Endodermal cell (in vitro differentiated cells): Measurements from ENCODE around the gene COL4A4. TPM values are rescaled to one million over a fixed set of nuclear protein-coding genes. Genes with fewer than 3 reads are reported as not detected.

Source experiments
- DNase-seq: peaks from one replicate; pipeline ENCODE4 v3.0.0-alpha.2; 2017
- H3K27ac ChIP-seq: 2 replicates; pipeline ENCODE4 v1.5.1; 2013; ENCODE audit warnings: mild to moderate bottlenecking, low read depth, low read length, moderate library complexity
- H3K27me3 ChIP-seq: 2 replicates; pipeline ENCODE4 v1.6.1; 2013; ENCODE audit warnings: mild to moderate bottlenecking, low read length, moderate library complexity; ENCODE audit not compliant: insufficient read depth, control insufficient read depth, poor library complexity, severe bottlenecking
- H3K36me3 ChIP-seq: 2 replicates; pipeline ENCODE4 v1.7.0; 2013; ENCODE audit warnings: mild to moderate bottlenecking, low read length, moderate library complexity; ENCODE audit not compliant: control insufficient read depth, insufficient read depth
- H3K4me1 ChIP-seq: one replicate; pipeline ENCODE4 v1.7.0; 2013; ENCODE audit warnings: low read length; ENCODE audit not compliant: control insufficient read depth, insufficient read depth
- H3K4me3 ChIP-seq: 2 replicates; pipeline ENCODE4 v1.5.1; 2013; ENCODE audit warnings: mild to moderate bottlenecking, low read length, moderate library complexity
- H3K9ac ChIP-seq: 2 replicates; pipeline ENCODE4 v1.6.1; 2013; ENCODE audit warnings: mild to moderate bottlenecking, low read length, moderate library complexity; ENCODE audit not compliant: poor library complexity, severe bottlenecking; ENCODE audit errors: extremely low read depth
- H3K9me3 ChIP-seq: 2 replicates; pipeline ENCODE4 v1.6.1; 2013; ENCODE audit warnings: mild to moderate bottlenecking, low read length, moderate library complexity; ENCODE audit not compliant: control insufficient read depth
- H3K27ac Mint-ChIP-seq: 2 replicates; pipeline ENCODE4 v1.8.0; 2020; ENCODE audit warnings: mixed read lengths
- H3K27me3 Mint-ChIP-seq: 2 replicates; pipeline ENCODE4 v1.8.0; 2021; ENCODE audit warnings: mild to moderate bottlenecking, mixed read lengths; ENCODE audit not compliant: insufficient read depth
- H3K36me3 Mint-ChIP-seq: 2 replicates; pipeline ENCODE4 v1.8.0; 2020; ENCODE audit warnings: low read depth, mixed read lengths
- H3K4me1 Mint-ChIP-seq: 2 replicates; pipeline ENCODE4 v1.8.0; 2020; ENCODE audit warnings: mixed read lengths
- H3K4me3 Mint-ChIP-seq: 2 replicates; pipeline ENCODE4 v1.8.0; 2020; ENCODE audit warnings: mild to moderate bottlenecking, moderate library complexity, mixed read lengths
- H3K9me3 Mint-ChIP-seq: 2 replicates; pipeline ENCODE4 v1.8.0; 2020; ENCODE audit warnings: mild to moderate bottlenecking, mixed read lengths
- WGBS, 2 experiments: methylation state at CpG; one replicate each; pipeline versions ENCODE4 v1.1.5 to v1.1.7; 2013; ENCODE audit warnings: missing lambda C conversion rate in 2 of 2, mixed read lengths in 1 of 2; ENCODE audit not compliant: insufficient coverage in 1 of 2, insufficient read length in 1 of 2; 5-methylcytosine and 5-hydroxymethylcytosine counted together
- total RNA-seq, 2 donors: library from RNA; stranded (reverse); fragmentation: NEBNext Ultra II Directional in 1 of 2; extraction: Animal tissue kit (Norgen Biotek cat#: 25700) in 1 of 2; gene quantifications; 2 replicates in 1 of 2; 3 replicates in 1 of 2; pipeline ENCODE4 v1.2.1, GENCODE V29; 2021
- TF ChIP-seq, protein P1 (sequence below): fragments of 200-600 bp; sonication (generic); conservative IDR thresholded peaks from 2 replicates; pipeline ENCODE4 v1.5.0; 2021; ENCODE audit warnings: antibody characterized with exemption, mild to moderate bottlenecking

The COL4A4 gene
- total RNA-seq, 2 donors from 2014 or later: 2.2 to 2.9 TPM

DNA sequence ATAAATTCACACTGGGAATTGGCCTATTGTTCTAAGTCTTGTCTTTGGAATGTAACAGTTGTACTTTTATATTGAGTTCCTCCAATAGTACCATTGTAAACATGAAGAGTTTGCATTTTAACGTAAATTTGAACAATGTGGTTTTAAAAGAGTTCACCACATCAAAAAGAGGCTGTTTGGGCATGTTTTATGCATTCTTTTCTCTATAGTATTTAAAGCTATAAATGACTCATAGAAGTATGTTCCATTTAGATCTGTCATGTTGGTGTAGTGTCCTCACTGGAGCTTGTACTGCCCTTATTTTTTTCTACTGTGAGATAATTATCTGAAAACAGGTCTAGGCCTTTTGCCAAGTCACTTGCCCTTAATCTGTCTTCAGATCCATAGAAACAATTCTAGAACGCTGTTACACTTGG lies 186.2 kb downstream of the COL4A4 start:
- Mint-ChIP-seq H3K9me3 (no peaks in the 10 kb centered on the region), H3K36me3 (peaks cover 2% of the 10 kb centered on the region), H3K27me3 (no peaks in the 10 kb centered on the region), H3K27ac (no peak overlapping the region), H3K4me3 (no peak overlapping the region), H3K4me1 (peaks cover 20% of the 10 kb centered on the region)
- Histone ChIP-seq H3K27me3 (no peaks in the 10 kb centered on the region), H3K9ac (no peak overlapping the region), H3K4me3 (no peak overlapping the region), H3K36me3 (no peaks in the 10 kb centered on the region), H3K27ac (no peak overlapping the region), H3K9me3 (no peaks in the 10 kb centered on the region), H3K4me1 (no peaks in the 10 kb centered on the region)
- TF ChIP-seq, protein P1, sequence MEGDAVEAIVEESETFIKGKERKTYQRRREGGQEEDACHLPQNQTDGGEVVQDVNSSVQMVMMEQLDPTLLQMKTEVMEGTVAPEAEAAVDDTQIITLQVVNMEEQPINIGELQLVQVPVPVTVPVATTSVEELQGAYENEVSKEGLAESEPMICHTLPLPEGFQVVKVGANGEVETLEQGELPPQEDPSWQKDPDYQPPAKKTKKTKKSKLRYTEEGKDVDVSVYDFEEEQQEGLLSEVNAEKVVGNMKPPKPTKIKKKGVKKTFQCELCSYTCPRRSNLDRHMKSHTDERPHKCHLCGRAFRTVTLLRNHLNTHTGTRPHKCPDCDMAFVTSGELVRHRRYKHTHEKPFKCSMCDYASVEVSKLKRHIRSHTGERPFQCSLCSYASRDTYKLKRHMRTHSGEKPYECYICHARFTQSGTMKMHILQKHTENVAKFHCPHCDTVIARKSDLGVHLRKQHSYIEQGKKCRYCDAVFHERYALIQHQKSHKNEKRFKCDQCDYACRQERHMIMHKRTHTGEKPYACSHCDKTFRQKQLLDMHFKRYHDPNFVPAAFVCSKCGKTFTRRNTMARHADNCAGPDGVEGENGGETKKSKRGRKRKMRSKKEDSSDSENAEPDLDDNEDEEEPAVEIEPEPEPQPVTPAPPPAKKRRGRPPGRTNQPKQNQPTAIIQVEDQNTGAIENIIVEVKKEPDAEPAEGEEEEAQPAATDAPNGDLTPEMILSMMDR: no peak
- DNase-seq: no peak
- WGBS, 2 experiments: 81 to 92% methylated on average over 1 to 2 of the region's 2 CpGs

DNA sequence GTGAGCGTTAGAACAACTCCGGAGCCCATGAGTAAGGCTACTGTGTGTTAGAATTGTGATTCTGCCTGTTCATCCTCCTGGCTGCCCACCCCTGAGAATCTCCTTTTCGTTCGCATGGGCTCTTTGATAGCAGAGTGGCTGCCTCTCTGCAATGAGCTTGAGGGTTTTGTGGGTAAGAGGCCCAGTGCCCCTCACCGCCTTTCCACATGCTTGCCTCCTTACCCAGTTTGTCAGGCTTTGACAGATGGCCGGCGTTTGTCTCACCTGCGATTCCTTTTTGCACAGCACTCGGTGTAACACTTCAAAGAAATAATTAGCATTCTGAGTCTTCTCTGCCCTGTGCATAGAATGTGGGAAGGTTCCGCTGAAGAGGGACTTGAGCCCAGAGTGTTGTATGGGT lies 190.2 kb downstream of the COL4A4 start:
- Histone ChIP-seq H3K36me3 (no peaks in the 10 kb centered on the region), H3K9me3 (no peaks in the 10 kb centered on the region), H3K9ac (no peak overlapping the region), H3K4me3 (no peak overlapping the region), H3K27ac (no peak overlapping the region), H3K4me1 (no peaks in the 10 kb centered on the region), H3K27me3 (no peaks in the 10 kb centered on the region)
- Mint-ChIP-seq H3K27me3 (no peaks in the 10 kb centered on the region), H3K9me3 (peaks cover 2% of the 10 kb centered on the region), H3K27ac (no peak overlapping the region), H3K36me3 (peaks cover 2% of the 10 kb centered on the region), H3K4me1 (peaks cover 8% of the 10 kb centered on the region), H3K4me3 (no peak overlapping the region)
- TF ChIP-seq, protein P1: no peak
- DNase-seq: no peak
- 94 to 100% methylated on average over 3 to 10 of the region's 10 CpGs for whole genome bisulfite sequencing, 2 experiments

DNA sequence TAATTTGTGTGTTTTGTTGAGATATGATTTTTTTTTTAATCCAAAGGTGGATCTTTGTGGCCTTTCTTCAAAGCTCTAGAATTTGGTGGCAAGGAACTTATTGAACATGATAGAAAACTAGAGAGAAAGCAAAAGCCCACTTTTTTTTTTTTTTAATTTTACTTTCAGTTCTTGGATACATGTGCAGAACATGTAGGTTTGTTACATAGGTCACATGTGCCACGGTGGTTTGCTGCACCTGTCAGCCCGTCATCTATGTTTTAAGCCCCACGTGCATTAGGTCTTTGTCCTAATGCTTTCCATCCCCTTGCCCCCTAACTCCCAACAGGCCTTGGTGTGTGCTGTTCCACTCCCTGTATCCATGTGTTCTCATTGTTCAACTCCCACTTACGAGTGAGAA lies 192.2 kb downstream of the COL4A4 start:
- no peaks in the 10 kb centered on the region for H3K27me3 ChIP-seq
- Mint-ChIP-seq H3K4me1 (peaks cover 4% of the 10 kb centered on the region), H3K4me3 (no peak overlapping the region), H3K27ac (no peak overlapping the region), H3K27me3 (no peaks in the 10 kb centered on the region), H3K36me3 (peaks cover 2% of the 10 kb centered on the region), H3K9me3 (peaks cover 2% of the 10 kb centered on the region)
- H3K9ac ChIP-seq: no peak overlapping the region
- no peak overlapping the region for H3K4me3 ChIP-seq
- no peak overlapping the region for H3K27ac ChIP-seq
- H3K36me3 ChIP-seq: no peaks in the 10 kb centered on the region
- peaks cover 5% of the 10 kb centered on the region for H3K4me1 ChIP-seq
- 92% methylated on average over 3 of the region's 4 CpGs; no CpG with 5 or more reads in 1 of the 2 experiments for WGBS, 2 experiments
- TF ChIP-seq, protein P1: no peak
- H3K9me3 ChIP-seq: no peaks in the 10 kb centered on the region
- DNase-seq: no peak
